IgD-negative memory B cell (primary cell): ENCODE results near the gene HAPSTR1. TPM values are rescaled to one million over a fixed set of nuclear protein-coding genes. Genes with fewer than 3 reads are reported as not detected.
A peak's percentile ranks its signal among the peaks of the same experiment; 100 is the strongest.
"Not testable (repeated sequence)": the region's sequence is repeated elsewhere in the genome, so short reads cannot be mapped to it uniquely, and the experiment has no call there.

Experiments used
- H3K27ac Mint-ChIP-seq, 3 donors: one replicate each; pipeline ENCODE4 v1.8.0; 2020 to 2022; ENCODE audit warnings: mild to moderate bottlenecking in 3 of 3, mixed read lengths in 3 of 3, moderate library complexity in 1 of 3
- H3K27me3 Mint-ChIP-seq: one replicate; pipeline ENCODE4 v1.8.0; 2021; ENCODE audit warnings: mixed read lengths
- H3K36me3 Mint-ChIP-seq: one replicate; pipeline ENCODE4 v1.8.0; 2020; ENCODE audit warnings: mild to moderate bottlenecking, mixed read lengths
- H3K4me1 Mint-ChIP-seq, 3 donors: one replicate each; pipeline ENCODE4 v1.8.0; 2020 to 2022; ENCODE audit warnings: mixed read lengths in 3 of 3, mild to moderate bottlenecking in 1 of 3
- H3K4me3 Mint-ChIP-seq, 4 donors: one replicate each; pipeline ENCODE4 v1.8.0; 2020 to 2022; ENCODE audit warnings: mild to moderate bottlenecking in 4 of 4, mixed read lengths in 4 of 4, moderate library complexity in 3 of 4
- H3K9me3 Mint-ChIP-seq, 3 donors: one replicate each; pipeline ENCODE4 v1.8.0; 2020 to 2021; ENCODE audit warnings: mixed read lengths in 3 of 3, mild to moderate bottlenecking in 1 of 3
- polyA plus RNA-seq: library from polyadenylated mRNA; unstranded; fragments of 300-500 nt; fragmentation: Illumina TruSeq; gene quantifications from one replicate; pipeline ENCODE4 v1.2.3, GENCODE V29; 2021

HAPSTR1 gene
- polyA plus RNA-seq: 20.2 TPM

GRCh38 chr16:9090960-9091866 lies at the start of gene HAPSTR1:
HAPSTR1 (plus strand) TSS chr16:9091644; CDS start chr16:9092045, 401 bp downstream.
- H3K27ac Mint-ChIP-seq: peak within 1 kb of the TSS; percentile 99 to 100 (median 100)
- H3K4me1 Mint-ChIP-seq: peaks cover 32 to 34% (median 33%) of the 10 kb centered on the region in 3 donors
- H3K27me3 Mint-ChIP-seq: no peaks in the 10 kb centered on the region
- peaks cover 13% of the 10 kb centered on the region for H3K36me3 Mint-ChIP-seq
- no peaks in the 10 kb centered on the region for H3K9me3 Mint-ChIP-seq
- peak within 1 kb of the TSS; percentile 96 to 99 (median 98) for H3K4me3 Mint-ChIP-seq

GRCh38 chr16:9042533-9042932 lies 48.9 kb upstream of the HAPSTR1 start:
- no peak overlapping the region for H3K4me3 Mint-ChIP-seq
- H3K9me3 Mint-ChIP-seq: peaks cover 4 to 10% (median 9%) of the 10 kb centered on the region in 3 donors
- peaks cover 1% of the 10 kb centered on the region for H3K36me3 Mint-ChIP-seq
- no peak overlapping the region for H3K27ac Mint-ChIP-seq
- H3K4me1 Mint-ChIP-seq: no peaks in the 10 kb centered on the region
- H3K27me3 Mint-ChIP-seq: peaks cover 2% of the 10 kb centered on the region

- Mint-ChIP-seq H3K27ac (no peak overlapping the region), H3K9me3 (peaks cover 4 to 12% (median 10%) of the 10 kb centered on the region in 3 donors), H3K27me3 (peaks cover 2% of the 10 kb centered on the region), H3K4me1 (no peaks in the 10 kb centered on the region), H3K4me3 (no peak overlapping the region), H3K36me3 (peaks cover 1% of the 10 kb centered on the region)
Measured at GRCh38 chr16:9042964-9043680, 48.3 kb upstream of the HAPSTR1 start.

- not testable (repeated sequence) for H3K4me1 Mint-ChIP-seq, H3K36me3 Mint-ChIP-seq, H3K27ac Mint-ChIP-seq, H3K4me3 Mint-ChIP-seq, H3K27me3 Mint-ChIP-seq
- H3K9me3 Mint-ChIP-seq: peaks cover 4 to 12% (median 10%) of the 10 kb centered on the region in 3 donors
Measured at GRCh38 chr16:9045562-9045961, 45.9 kb upstream of the HAPSTR1 start.

DNA sequence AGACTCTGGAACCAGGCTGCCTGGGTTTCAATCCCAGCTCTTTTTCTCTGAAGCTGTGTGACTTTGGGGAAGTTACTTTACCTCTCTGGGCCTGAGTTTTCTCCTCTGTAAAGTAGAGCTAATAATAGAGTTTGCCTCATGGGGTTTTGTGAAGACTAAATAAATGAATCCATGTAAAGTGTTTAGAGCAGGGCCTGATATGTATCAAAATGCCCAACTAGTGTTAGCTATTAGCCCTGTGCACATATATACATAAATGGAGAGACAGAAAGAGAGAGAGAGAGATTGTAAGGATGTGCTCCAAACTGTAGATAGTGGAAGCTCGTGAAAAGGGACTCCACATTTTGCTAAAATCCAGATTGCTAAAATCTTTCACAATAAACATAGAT lies 44.8 kb upstream of the HAPSTR1 start:
- no peak overlapping the region for H3K27ac Mint-ChIP-seq
- H3K27me3 Mint-ChIP-seq: peaks cover 4% of the 10 kb centered on the region
- H3K4me1 Mint-ChIP-seq: no peaks in the 10 kb centered on the region
- peaks cover 1% of the 10 kb centered on the region for H3K36me3 Mint-ChIP-seq
- H3K9me3 Mint-ChIP-seq: peaks cover 4 to 12% (median 10%) of the 10 kb centered on the region in 3 donors
- peak overlapping the region in 1 of 4 donors; percentile 4 for H3K4me3 Mint-ChIP-seq

DNA sequence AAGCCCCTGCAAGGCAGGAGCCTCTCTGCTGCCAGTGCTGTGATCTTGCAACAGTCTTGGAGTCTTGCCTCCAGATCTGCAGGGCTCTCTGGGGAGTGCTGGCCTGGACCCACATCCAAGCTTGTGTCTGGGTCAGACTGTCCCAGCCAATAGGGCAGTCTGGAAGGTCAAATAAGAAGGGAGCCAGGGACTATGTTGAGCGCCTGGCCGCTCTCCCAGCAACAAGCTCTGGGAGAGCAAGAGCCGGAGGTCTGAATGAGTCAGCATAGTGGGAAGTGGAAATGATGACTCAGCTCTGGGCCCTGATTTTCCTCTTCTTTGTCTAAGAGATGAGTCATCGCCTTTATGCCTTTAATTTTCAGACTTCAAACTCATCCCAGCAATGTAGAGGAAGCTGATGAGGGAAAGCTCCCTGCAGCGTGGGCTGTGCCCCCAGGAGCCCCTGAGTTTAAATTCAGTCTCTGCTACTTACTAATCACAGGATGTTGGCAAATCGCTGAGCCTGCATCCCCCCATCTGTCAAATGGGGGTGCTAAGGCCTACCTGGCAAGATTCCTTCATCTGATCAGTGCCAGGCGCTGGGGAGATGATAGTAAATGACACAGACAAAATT lies 43.6 kb upstream of the HAPSTR1 start:
- Mint-ChIP-seq H3K9me3 (peaks cover 4 to 12% (median 10%) of the 10 kb centered on the region in 3 donors), H3K4me3 (no peak overlapping the region), H3K27ac (no peak overlapping the region), H3K36me3 (peaks cover 1% of the 10 kb centered on the region), H3K4me1 (no peaks in the 10 kb centered on the region), H3K27me3 (peaks cover 4% of the 10 kb centered on the region)

GRCh38 chr16:9048302-9048700 lies 43.1 kb upstream of the HAPSTR1 start:
- peaks cover 1% of the 10 kb centered on the region for H3K36me3 Mint-ChIP-seq
- H3K4me3 Mint-ChIP-seq: peak overlapping the region in 1 of 4 donors; percentile 53
- peaks cover 4% of the 10 kb centered on the region for H3K27me3 Mint-ChIP-seq
- H3K4me1 Mint-ChIP-seq: no peaks in the 10 kb centered on the region
- peaks cover 4 to 12% (median 10%) of the 10 kb centered on the region in 3 donors for H3K9me3 Mint-ChIP-seq
- no peak overlapping the region for H3K27ac Mint-ChIP-seq

GRCh38 chr16:9049241-9049640 lies 42.2 kb upstream of the HAPSTR1 start:
- H3K36me3 Mint-ChIP-seq: no peaks in the 10 kb centered on the region
- H3K4me1 Mint-ChIP-seq: no peaks in the 10 kb centered on the region
- H3K9me3 Mint-ChIP-seq: peaks cover 4 to 12% (median 10%) of the 10 kb centered on the region in 3 donors
- H3K27ac Mint-ChIP-seq: no peak overlapping the region
- H3K4me3 Mint-ChIP-seq: no peak overlapping the region
- peaks cover 4% of the 10 kb centered on the region for H3K27me3 Mint-ChIP-seq

- H3K9me3 Mint-ChIP-seq: peaks cover 4 to 12% (median 10%) of the 10 kb centered on the region in 3 donors
- H3K27me3 Mint-ChIP-seq: peaks cover 4% of the 10 kb centered on the region
- H3K4me3 Mint-ChIP-seq: no peak overlapping the region
- H3K27ac Mint-ChIP-seq: peak overlapping the region in 1 of 3 donors; percentile 82
- no peaks in the 10 kb centered on the region for H3K36me3 Mint-ChIP-seq
- no peaks in the 10 kb centered on the region for H3K4me1 Mint-ChIP-seq
Measured at GRCh38 chr16:9050102-9050830, 41.2 kb upstream of the HAPSTR1 start.

- Mint-ChIP-seq H3K27ac (no peak overlapping the region), H3K4me3 (no peak overlapping the region), H3K9me3 (no peaks in the 10 kb centered on the region), H3K36me3 (no peaks in the 10 kb centered on the region), H3K4me1 (peaks cover 0 to under 1% (median 0%) of the 10 kb centered on the region in 3 donors), H3K27me3 (peaks cover 4% of the 10 kb centered on the region)
Measured at GRCh38 chr16:9053006-9053601, 38.3 kb upstream of the HAPSTR1 start.

GRCh38 chr16:9054460-9054859 lies 37.0 kb upstream of the HAPSTR1 start:
- Mint-ChIP-seq H3K9me3 (no peaks in the 10 kb centered on the region), H3K4me1 (peaks cover 0 to 4% (median 0%) of the 10 kb centered on the region in 3 donors), H3K4me3 (no peak overlapping the region), H3K36me3 (no peaks in the 10 kb centered on the region), H3K27me3 (peaks cover 4% of the 10 kb centered on the region), H3K27ac (no peak overlapping the region)

DNA sequence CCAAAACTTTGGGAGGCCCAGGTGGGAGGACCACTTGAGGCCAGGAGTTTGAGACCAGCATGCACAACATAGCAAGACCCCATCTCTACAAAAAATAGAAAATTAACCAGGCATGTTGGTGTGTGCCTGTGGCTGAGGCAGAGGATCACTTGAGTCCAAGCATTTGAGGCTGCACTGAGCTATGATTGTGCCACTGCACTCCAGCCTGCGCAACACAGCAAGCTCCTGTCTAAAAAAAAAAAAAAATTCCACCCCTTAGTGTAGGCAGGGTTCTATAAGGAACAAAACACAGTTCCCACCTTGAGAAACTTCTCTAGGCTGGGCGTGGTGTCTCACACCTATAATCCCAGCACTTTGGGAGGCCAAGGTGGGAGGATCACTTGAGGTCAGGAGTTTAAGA lies 36.3 kb upstream of the HAPSTR1 start:
- Mint-ChIP-seq H3K9me3 (no peaks in the 10 kb centered on the region), H3K27ac (no peak overlapping the region), H3K4me1 (peaks cover 0 to 4% (median 0%) of the 10 kb centered on the region in 3 donors), H3K4me3 (no peak overlapping the region), H3K36me3 (no peaks in the 10 kb centered on the region), H3K27me3 (peaks cover 2% of the 10 kb centered on the region)

DNA sequence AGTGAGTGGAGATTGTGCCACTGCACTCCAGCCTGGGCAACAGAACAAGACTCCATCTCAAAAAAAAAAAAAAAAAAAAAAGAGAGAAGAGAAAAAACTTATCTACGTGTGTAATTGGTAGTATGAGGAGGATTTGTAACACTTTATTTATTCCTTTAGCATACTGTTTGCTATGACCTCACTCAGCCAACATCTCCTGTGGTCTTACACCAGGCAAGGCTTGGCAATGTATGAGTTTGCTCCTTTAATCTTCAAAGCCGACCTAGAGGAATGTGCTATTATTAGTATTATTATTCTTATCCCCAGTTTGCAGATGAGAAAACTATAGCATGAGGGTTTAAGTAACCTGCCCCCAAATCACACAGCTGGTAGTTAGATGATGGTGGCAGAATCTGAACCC lies 35.8 kb upstream of the HAPSTR1 start:
- Mint-ChIP-seq H3K4me1 (peaks cover 0 to 4% (median under 1%) of the 10 kb centered on the region in 3 donors), H3K36me3 (no peaks in the 10 kb centered on the region), H3K27ac (no peak overlapping the region), H3K27me3 (peaks cover 2% of the 10 kb centered on the region), H3K9me3 (no peaks in the 10 kb centered on the region), H3K4me3 (no peak overlapping the region)

DNA sequence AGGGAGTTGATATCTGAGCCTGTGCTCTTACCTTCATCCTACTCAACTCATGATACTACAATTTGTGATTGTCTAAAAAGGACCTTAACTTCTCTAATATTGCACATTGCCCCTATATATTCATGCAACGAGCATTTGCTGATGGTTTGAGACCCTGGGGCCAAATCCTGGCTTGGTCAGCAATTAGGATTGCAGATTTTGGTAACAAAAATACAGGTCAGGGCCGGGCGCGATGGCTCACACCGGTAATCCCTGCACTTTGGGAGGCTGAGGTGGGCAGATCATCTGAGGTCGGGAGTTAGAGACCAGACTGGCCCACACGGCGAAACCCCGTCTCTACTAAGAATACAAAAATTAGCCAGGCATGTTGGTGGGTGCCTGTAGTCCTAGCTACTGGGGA lies 35.4 kb upstream of the HAPSTR1 start:
- Mint-ChIP-seq H3K27ac (no peak overlapping the region), H3K4me3 (no peak overlapping the region), H3K9me3 (no peaks in the 10 kb centered on the region), H3K4me1 (peaks cover 3 to 7% (median 4%) of the 10 kb centered on the region in 3 donors), H3K36me3 (no peaks in the 10 kb centered on the region), H3K27me3 (peaks cover 2% of the 10 kb centered on the region)
